ENCODE data around the gene MCAT. TPM values are rescaled to one million over a fixed set of nuclear protein-coding genes. Genes with fewer than 3 reads are reported as not detected.

MCAT gene
- total and polyA plus RNA-seq, 2 experiments from 2014 or later: 16.0 to 18.2 TPM

GRCh38 chr22:43180670-43181069 lies 37.5 kb upstream of the MCAT start:
- no peaks in the 10 kb centered on the region for H3K4me1 ChIP-seq (ENCODE audit: insufficient read depth)
- TF ChIP-seq EZH2phosphoT487 (IDR thresholded peaks at IDR 0.05; ENCODE audit: insufficient read depth, low read depth) (no peak), EZH2 (IDR thresholded peaks at IDR 0.05; ENCODE audit: insufficient read depth, poor library complexity, severe bottlenecking) (no peak)
- no peaks in the 10 kb centered on the region for H3K27me3 ChIP-seq (replicated peaks; ENCODE audit: insufficient read depth)
- H3K4me2 ChIP-seq (ENCODE audit: unreplicated experiment): no peak overlapping the region
- no peaks in the 10 kb centered on the region for H3K36me3 ChIP-seq (ENCODE audit: low read depth)
- H3K27ac ChIP-seq: no peak overlapping the region
- H2AFZ ChIP-seq: no peak overlapping the region
- no peaks in the 10 kb centered on the region for H3F3A ChIP-seq (ENCODE audit: insufficient read depth)
- H3K9me2 ChIP-seq (ENCODE audit: insufficient read depth): no peaks in the 10 kb centered on the region
- no peak for DNase-seq
- no peaks in the 10 kb centered on the region for H3K9me3 ChIP-seq (ENCODE audit: low read depth)
- peaks cover 19% of the 10 kb centered on the region for H3K79me2 ChIP-seq (ENCODE audit: insufficient read depth)
- no peak overlapping the region for H3K4me3 ChIP-seq
- no peak overlapping the region for H3K9ac ChIP-seq
- WGBS, 2 experiments (ENCODE audit: low coverage in 1 of 2, low lambda C conversion rate in 2 of 2, missing lambda C conversion rate in 2 of 2): 91 to 96% methylated on average over 12 to 15 of the region's 15 CpGs
- H4K20me1 ChIP-seq (ENCODE audit: insufficient read depth): no peaks in the 10 kb centered on the region
- in situ Hi-C loops (cut with MboI): no loop called here

DNA sequence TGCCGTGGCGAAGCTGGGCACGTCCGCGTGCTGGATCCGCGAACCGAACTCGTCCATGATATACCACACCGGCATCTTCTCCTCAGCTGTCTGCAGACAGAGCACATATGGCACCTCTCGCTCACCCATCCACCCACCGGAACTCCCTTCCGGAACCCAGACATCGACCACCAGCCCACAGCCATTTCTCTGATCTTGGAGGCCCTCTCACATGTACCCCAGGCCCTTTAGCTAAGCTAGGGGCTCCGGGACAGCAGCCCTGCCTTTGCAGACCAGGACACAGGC lies 36.7 kb upstream of the MCAT start:
- no peak for TF ChIP-seq EZH2phosphoT487 (IDR thresholded peaks at IDR 0.05; ENCODE audit: insufficient read depth, low read depth)
- TF ChIP-seq EZH2 (IDR thresholded peaks at IDR 0.05; ENCODE audit: insufficient read depth, poor library complexity, severe bottlenecking): no peak
- no peaks in the 10 kb centered on the region for H3K27me3 ChIP-seq (replicated peaks; ENCODE audit: insufficient read depth)
- H3K36me3 ChIP-seq (ENCODE audit: low read depth): no peaks in the 10 kb centered on the region
- H4K20me1 ChIP-seq (ENCODE audit: insufficient read depth): no peaks in the 10 kb centered on the region
- DNase-seq: no peak
- no peaks in the 10 kb centered on the region for H3K9me2 ChIP-seq (ENCODE audit: insufficient read depth)
- in situ Hi-C loops (cut with MboI): no loop called here
- peaks cover 14% of the 10 kb centered on the region for H3K79me2 ChIP-seq (ENCODE audit: insufficient read depth)
- H3K9ac ChIP-seq: no peak overlapping the region
- no peak overlapping the region for H2AFZ ChIP-seq
- WGBS, 2 experiments (ENCODE audit: low coverage in 1 of 2, low lambda C conversion rate in 2 of 2, missing lambda C conversion rate in 2 of 2): 93 to 100% methylated on average over 8 to 15 of the region's 15 CpGs
- no peaks in the 10 kb centered on the region for H3F3A ChIP-seq (ENCODE audit: insufficient read depth)
- H3K4me1 ChIP-seq (ENCODE audit: insufficient read depth): no peaks in the 10 kb centered on the region
- H3K27ac ChIP-seq: no peak overlapping the region
- no peaks in the 10 kb centered on the region for H3K9me3 ChIP-seq (ENCODE audit: low read depth)
- no peak overlapping the region for H3K4me2 ChIP-seq (ENCODE audit: unreplicated experiment)
- H3K4me3 ChIP-seq: no peak overlapping the region

DNA sequence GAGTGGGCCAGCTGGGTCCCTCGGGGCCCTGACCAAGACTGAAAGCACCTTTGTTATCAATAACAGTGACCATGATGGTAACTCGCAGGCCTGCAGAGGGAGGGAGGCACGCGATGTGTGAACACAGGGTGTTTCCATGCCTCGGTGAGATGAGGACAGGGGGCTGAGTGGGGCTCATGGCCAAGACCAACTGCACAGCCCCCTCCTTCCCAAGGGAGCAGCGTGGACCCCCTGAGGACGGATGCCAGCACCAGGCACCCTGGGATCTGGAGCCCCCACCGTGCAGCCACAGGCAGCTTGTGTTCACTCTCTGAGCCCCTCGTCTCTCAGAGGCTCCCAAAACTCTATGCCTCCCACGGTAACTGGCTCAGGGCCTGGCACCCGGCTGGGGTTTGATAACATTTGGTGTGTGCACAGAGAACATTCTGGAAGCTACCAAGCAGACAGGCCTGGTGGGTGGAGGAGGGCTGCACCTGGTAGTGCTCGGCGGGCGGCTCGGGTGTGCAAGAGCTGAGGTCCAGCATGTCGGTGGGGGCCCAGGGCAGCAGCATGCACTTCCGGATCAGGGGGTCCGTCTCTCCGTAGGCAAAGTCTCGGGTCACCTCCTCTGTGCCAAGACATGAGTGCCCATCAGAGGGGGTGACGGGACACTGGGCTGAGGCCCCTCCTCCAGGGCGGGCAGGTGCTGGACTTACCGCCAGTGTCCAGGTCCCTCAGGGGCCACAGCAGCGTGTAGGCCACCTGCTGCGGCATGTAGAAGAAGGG lies 36.1 kb upstream of the MCAT start:
- no peaks in the 10 kb centered on the region for H3K4me1 ChIP-seq (ENCODE audit: insufficient read depth)
- H3K27ac ChIP-seq: no peak overlapping the region
- H3K36me3 ChIP-seq (ENCODE audit: low read depth): no peaks in the 10 kb centered on the region
- H3K79me2 ChIP-seq (ENCODE audit: insufficient read depth): peaks cover 9% of the 10 kb centered on the region
- 94 to 95% methylated on average over 25 of the region's 25 CpGs for WGBS, 2 experiments (ENCODE audit: low coverage in 1 of 2, low lambda C conversion rate in 2 of 2, missing lambda C conversion rate in 2 of 2)
- H3K9ac ChIP-seq: no peak overlapping the region
- H3K4me3 ChIP-seq: no peak overlapping the region
- no peak overlapping the region for H2AFZ ChIP-seq
- H3K4me2 ChIP-seq (ENCODE audit: unreplicated experiment): no peak overlapping the region
- TF ChIP-seq EZH2phosphoT487 (IDR thresholded peaks at IDR 0.05; ENCODE audit: insufficient read depth, low read depth) (no peak), EZH2 (IDR thresholded peaks at IDR 0.05; ENCODE audit: insufficient read depth, poor library complexity, severe bottlenecking) (no peak)
- DNase-seq: no peak
- H3K9me3 ChIP-seq (ENCODE audit: low read depth): no peaks in the 10 kb centered on the region
- H3K9me2 ChIP-seq (ENCODE audit: insufficient read depth): no peaks in the 10 kb centered on the region
- H4K20me1 ChIP-seq (ENCODE audit: insufficient read depth): no peaks in the 10 kb centered on the region
- no peaks in the 10 kb centered on the region for H3K27me3 ChIP-seq (replicated peaks; ENCODE audit: insufficient read depth)
- H3F3A ChIP-seq (ENCODE audit: insufficient read depth): no peaks in the 10 kb centered on the region
- in situ Hi-C loops (cut with MboI): no loop called here

- Histone ChIP-seq H4K20me1 (ENCODE audit: insufficient read depth) (no peaks in the 10 kb centered on the region), H3K27ac (no peak overlapping the region), H3K4me2 (ENCODE audit: unreplicated experiment) (no peak overlapping the region), H3K79me2 (ENCODE audit: insufficient read depth) (no peaks in the 10 kb centered on the region), H3K4me3 (no peak overlapping the region), H3K9me2 (ENCODE audit: insufficient read depth) (no peaks in the 10 kb centered on the region), H2AFZ (no peak overlapping the region), H3K9ac (no peak overlapping the region), H3K36me3 (ENCODE audit: low read depth) (no peaks in the 10 kb centered on the region), H3F3A (ENCODE audit: insufficient read depth) (no peaks in the 10 kb centered on the region), H3K4me1 (ENCODE audit: insufficient read depth) (no peaks in the 10 kb centered on the region), H3K9me3 (ENCODE audit: low read depth) (no peaks in the 10 kb centered on the region), H3K27me3 (replicated peaks; ENCODE audit: insufficient read depth) (no peaks in the 10 kb centered on the region)
- WGBS, 2 experiments (ENCODE audit: low coverage in 1 of 2, low lambda C conversion rate in 2 of 2, missing lambda C conversion rate in 2 of 2): 91 to 93% methylated on average over 7 of the region's 7 CpGs
- TF ChIP-seq EZH2phosphoT487 (IDR thresholded peaks at IDR 0.05; ENCODE audit: insufficient read depth, low read depth) (no peak), EZH2 (IDR thresholded peaks at IDR 0.05; ENCODE audit: insufficient read depth, poor library complexity, severe bottlenecking) (no peak)
- no peak for DNase-seq
- in situ Hi-C loops (cut with MboI): no loop called here
Observed at GRCh38 chr22:43177479-43177878, 34.3 kb upstream of the MCAT start.
